Thyroid gland (tissue), 4 donors: ENCODE results near the gene CRIP1. TPM values are rescaled to one million over a fixed set of nuclear protein-coding genes. Genes with fewer than 3 reads are reported as not detected.

Experiments
- DNase-seq, 2 donors: peaks; one replicate each; pipeline ENCODE4 v3.0.0-alpha.2; 2019
- H3K27ac ChIP-seq, 3 donors: fragments of 200-600 bp; sonication (generic); 1 replicate in 2 of 3; 2 replicates in 1 of 3; pipeline ENCODE4 v1.5.1; 2016 to 2019; ENCODE audit warnings: mild to moderate bottlenecking in 1 of 3, moderate library complexity in 1 of 3
- H3K27me3 ChIP-seq: fragments of 200-600 bp; sonication (generic); one replicate; pipeline ENCODE4 v1.5.1; 2019
- H3K36me3 ChIP-seq, 2 donors: fragments of 200-600 bp; sonication (generic); one replicate each; pipeline ENCODE4 v1.5.1; 2016 to 2019
- H3K4me1 ChIP-seq, 2 donors: fragments of 200-600 bp; sonication (generic); one replicate each; pipeline ENCODE4 v1.5.1; 2017 to 2019
- H3K4me3 ChIP-seq, 3 donors: fragments of 200-600 bp; sonication (generic); replicated peaks in 1 of 3; 1 replicate in 2 of 3; 2 replicates in 1 of 3; pipeline ENCODE4 v1.5.1; 2016; ENCODE audit warnings: mild to moderate bottlenecking in 1 of 3
- H3K9me3 ChIP-seq: fragments of 200-600 bp; sonication (generic); one replicate; pipeline ENCODE4 v1.5.1; 2017
- POLR2A ChIP-seq, 2 donors: fragments of 450-650 bp; IDR thresholded peaks; one replicate each; pipeline ENCODE4 v1.6.1; 2017; ENCODE audit warnings: antibody characterized with exemption in 2 of 2, mild to moderate bottlenecking in 2 of 2, moderate library complexity in 1 of 2
- WGBS, 2 donors: methylation state at CpG; one replicate each; pipeline ENCODE4 v1.1.5; 2017; 5-methylcytosine and 5-hydroxymethylcytosine counted together
- intact Hi-C: fragments of 100-400 bp; cut with DNase I; formaldehyde crosslinking; loops from one replicate; pipeline ENCODE4 v1.15.1; 2023
- total RNA-seq, 4 donors: library from RNA; depleted of rRNA; stranded (reverse); fragments of >200 nt; gene quantifications; one replicate each; pipeline ENCODE4 v1.2.3, GENCODE V29; 2016
- TF ChIP-seq, protein P1 (sequence below), 6 experiments: fragments of 200-600 bp in 3 of 6; fragments of 450-650 bp in 3 of 6; sonication (generic) in 3 of 6; IDR thresholded peaks; one replicate each; pipeline ENCODE4 v1.5.1; 2016 to 2019; ENCODE audit warnings: antibody characterized with exemption in 6 of 6, mild to moderate bottlenecking in 2 of 6, inconsistent platforms in 1 of 6, moderate library complexity in 1 of 6

Gene CRIP1
- total RNA-seq, 4 donors from 2014 or later: 6.0 to 30.8 (median 18.5) TPM

DNA sequence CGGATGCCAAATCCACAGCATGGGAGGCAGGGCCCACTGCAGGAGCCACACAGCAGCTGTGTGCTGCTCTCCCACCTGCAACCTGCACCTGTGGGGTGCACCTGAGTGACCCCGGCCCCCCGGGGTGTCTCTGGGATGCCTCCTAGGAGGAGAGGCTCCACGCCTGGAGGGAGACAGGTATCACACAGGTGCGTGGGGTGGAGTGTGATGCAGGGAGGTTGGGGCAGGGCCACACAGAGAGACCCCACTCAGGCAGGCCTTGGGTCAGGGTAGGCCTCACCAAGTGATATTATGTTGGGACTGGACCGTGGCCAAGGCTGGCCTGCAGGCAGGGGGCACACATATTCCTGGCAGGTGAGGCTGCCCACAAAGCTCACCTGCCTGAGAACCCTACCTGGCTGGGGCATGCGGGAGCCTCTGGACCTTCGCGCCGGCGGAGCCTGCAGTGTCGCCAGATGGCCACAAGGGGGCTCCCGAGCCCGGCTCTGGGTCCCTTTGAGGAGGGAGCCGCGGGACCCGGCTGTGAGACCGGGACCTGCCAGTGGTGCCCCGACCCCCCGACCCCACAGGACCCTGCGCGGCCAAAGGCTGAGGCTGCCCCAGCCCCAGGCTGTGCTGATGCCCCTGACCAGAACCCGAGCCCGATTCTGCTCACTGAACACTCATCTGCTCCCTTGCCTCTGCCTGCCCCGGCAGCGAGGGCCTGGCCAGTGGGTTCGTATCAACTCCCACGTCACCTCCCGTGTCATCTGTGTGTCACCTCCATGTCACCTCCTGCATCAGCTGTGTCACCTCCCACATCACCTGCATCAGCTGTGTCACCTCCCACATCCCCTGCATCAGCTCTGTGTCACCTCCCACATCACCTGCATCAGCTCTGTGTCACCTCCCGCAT, 51.1 kb downstream of the CRIP1 start:
- Histone ChIP-seq H3K9me3 (no peaks in the 10 kb centered on the region), H3K36me3 (no peaks in the 10 kb centered on the region), H3K4me1 (peaks cover 0 to 5% of the 10 kb centered on the region in 2 donors), H3K27ac (no peak overlapping the region), H3K27me3 (no peaks in the 10 kb centered on the region), H3K4me3 (no peak overlapping the region)
- DNase-seq: peak; percentile 56 to 59
- WGBS, 2 donors: 37 to 44% methylated on average over 8 to 13 of the region's 30 CpGs
- intact Hi-C loops: no loop called here
- TF ChIP-seq POLR2A (IDR thresholded peaks at IDR 0.05): no peak
- TF ChIP-seq, protein P1, sequence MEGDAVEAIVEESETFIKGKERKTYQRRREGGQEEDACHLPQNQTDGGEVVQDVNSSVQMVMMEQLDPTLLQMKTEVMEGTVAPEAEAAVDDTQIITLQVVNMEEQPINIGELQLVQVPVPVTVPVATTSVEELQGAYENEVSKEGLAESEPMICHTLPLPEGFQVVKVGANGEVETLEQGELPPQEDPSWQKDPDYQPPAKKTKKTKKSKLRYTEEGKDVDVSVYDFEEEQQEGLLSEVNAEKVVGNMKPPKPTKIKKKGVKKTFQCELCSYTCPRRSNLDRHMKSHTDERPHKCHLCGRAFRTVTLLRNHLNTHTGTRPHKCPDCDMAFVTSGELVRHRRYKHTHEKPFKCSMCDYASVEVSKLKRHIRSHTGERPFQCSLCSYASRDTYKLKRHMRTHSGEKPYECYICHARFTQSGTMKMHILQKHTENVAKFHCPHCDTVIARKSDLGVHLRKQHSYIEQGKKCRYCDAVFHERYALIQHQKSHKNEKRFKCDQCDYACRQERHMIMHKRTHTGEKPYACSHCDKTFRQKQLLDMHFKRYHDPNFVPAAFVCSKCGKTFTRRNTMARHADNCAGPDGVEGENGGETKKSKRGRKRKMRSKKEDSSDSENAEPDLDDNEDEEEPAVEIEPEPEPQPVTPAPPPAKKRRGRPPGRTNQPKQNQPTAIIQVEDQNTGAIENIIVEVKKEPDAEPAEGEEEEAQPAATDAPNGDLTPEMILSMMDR (IDR thresholded peaks at IDR 0.05): peak; percentile 64 to 98 (median 86)

Other genes starting within 250 kb of the CRIP1 start
- gene BTBD6, start 238.4 kb upstream of the CRIP1 start, total RNA-seq: 10 to 100 TPM; 35.9 to 58.2 (median 44.2) TPM
- 10 to 100 TPM; 44.5 to 99.6 (median 56.2) TPM for gene BRF1, start 185.9 kb upstream of the CRIP1 start, total RNA-seq
- 10 to 100 TPM; 54.6 to 85.2 (median 72.1) TPM for gene PACS2, start 172.1 kb upstream of the CRIP1 start, total RNA-seq
- under 1 TPM in 3 of 4 donors, not detected in 1; 0.22 to 0.81 (median 0.33) TPM for gene TEX22, start 88.3 kb upstream of the CRIP1 start, total RNA-seq
- gene MTA1, start 67.1 kb upstream of the CRIP1 start, total RNA-seq: 100 to 1,000 TPM in 2 of 4 donors, 10 to 100 TPM in 2; 66.2 to 111 (median 90.0) TPM
- 100 to 1,000 TPM; 101 to 160 (median 136) TPM for gene CRIP2, start 12.1 kb upstream of the CRIP1 start, total RNA-seq
- 10 to 100 TPM in 2 of 4 donors, 1 to 10 TPM in 2; 3.4 to 13.9 (median 8.5) TPM for gene TEDC1, start 4.4 kb downstream of the CRIP1 start, total RNA-seq
- 10 to 100 TPM in 3 of 4 donors, 1 to 10 TPM in 1; 9.3 to 19.1 (median 15.2) TPM for gene TMEM121, start 39.7 kb downstream of the CRIP1 start, total RNA-seq